Measurements from ENCODE around the gene POLR3A.
A peak's percentile ranks its signal among the peaks of the same experiment; 100 is the strongest.

POLR3A gene

DNA sequence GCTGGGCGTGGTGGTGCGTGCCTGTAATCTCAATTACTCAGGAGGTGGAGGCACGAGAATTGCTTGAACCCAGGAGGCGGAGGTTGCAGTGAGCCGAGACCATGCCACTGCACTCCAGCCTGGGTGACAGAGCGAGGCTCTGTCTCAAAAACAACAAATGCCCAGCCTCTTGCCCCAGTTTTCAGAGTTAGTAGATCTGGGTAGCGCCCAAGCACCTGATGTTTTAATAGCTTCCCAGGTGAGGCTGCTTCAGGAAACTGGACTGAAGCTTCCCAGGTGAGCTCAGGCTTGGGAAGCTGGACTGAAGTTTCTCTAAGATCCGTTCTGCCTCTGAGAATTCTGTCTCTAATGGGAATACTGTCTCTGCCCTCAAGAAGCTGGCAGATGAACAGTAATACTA, 16.5 kb upstream of the POLR3A start:
- no peak for DNase-seq

DNA sequence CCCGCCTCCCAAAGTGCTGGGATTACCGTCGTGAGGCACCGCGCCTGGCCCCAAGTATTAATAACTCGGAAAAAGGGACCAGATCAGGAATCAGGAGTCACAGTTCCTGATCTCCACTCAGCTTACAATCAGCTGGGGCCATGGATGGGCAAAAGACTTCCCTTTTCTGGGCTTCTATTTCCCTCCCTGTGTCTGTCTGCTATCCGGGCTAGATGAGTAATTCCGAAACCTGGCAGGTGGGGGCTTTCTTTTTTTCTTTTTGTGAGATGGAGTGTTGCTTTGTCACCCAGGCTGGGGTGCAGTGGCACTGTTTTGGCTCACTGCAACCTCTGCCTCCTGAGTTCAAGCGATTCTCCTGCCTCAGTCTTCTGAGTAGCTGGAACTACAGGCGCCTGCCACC, 15.9 kb upstream of the POLR3A start:
- DNase-seq, result no peak

DNA sequence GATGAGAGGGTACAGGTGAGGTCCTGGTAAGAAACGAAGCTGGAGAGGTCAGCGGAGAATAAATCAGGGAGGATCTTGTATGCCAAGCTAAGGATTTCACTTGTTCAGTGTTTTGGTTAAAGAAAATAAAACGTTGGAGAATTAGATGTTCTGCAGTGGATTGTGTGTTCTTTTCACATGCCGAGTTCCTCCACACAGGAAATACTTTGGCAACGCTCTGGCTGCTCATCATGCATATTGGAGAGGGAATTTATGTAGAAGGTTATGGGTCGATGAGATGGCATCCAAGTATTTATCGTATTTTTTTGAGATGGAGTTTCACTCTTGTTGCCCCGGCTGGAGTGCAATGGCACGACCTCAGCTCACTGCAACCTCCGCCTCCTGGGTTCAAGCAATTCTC, 15.4 kb upstream of the POLR3A start:
- DNase-seq, result no peak

DNA sequence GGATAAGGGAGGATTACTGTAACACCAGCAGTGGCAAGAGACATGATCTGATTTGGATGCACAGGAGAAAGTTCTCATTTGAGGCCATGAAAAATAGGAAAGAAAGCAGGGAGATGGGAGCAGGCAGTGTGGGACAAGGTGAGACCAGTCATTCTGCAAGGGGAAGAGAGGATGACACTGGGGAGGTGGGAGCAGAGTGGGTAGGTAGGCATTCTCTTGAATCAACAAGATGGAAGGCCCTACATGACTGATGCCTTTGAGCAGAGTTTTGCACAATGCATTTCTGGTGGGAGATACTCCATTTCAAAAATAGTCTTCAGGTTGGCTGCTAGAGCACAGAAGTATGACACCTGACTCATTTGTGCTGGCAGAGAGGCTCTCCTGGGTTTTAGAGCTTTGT, 14.9 kb upstream of the POLR3A start:
- no peak for DNase-seq

DNA sequence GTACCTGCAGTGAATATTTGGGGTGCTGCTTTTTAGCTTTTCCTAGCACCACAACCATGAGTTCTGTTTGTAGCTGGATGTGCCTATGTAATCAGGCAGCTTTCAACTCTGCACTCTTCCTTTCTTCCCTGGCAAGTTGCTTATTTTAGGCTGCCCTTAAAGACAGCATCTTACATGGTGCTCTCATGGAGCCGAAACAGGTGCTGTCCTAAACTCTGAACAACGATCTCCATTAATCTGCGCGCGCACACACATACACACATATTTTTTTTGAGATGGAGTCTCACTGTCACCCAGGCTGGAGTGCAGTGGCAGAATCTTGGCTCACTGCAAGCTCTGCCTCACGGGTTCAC, 13.4 kb upstream of the POLR3A start:
- no peak for DNase-seq

DNA sequence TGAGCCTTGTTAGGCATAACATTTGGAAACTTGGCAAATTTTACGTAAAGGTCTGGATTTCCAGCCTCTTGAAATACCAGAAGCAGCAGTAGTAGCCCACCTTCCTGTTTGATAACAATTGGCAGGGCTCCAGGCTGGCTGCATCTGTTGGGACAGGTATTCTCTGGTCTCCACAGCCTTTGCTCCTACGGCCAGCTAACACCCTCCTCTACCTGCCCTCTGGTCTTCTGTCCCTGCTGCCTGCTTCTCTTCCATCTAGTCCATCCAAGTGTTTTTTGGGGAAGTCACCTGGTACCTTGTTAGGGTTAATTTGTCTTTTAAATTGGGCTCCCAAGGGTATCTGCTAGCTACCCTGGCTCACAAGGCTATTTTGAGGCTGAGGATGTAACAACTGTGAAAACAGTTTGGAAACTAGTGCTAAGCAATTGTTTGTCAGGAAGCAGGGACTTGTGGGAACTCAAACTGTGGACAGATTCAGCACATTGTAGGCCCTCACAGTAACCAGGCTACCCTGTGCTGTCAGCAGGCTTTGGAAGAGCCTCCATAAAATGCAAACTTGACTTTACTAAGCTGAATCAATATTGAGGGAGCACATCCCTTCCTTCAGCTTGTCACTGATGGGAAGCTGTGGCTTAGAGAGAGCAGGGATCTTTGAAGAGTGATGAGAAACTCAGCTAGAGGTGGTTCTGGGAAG, 12.9 kb upstream of the POLR3A start:
- no peak for DNase-seq

DNA sequence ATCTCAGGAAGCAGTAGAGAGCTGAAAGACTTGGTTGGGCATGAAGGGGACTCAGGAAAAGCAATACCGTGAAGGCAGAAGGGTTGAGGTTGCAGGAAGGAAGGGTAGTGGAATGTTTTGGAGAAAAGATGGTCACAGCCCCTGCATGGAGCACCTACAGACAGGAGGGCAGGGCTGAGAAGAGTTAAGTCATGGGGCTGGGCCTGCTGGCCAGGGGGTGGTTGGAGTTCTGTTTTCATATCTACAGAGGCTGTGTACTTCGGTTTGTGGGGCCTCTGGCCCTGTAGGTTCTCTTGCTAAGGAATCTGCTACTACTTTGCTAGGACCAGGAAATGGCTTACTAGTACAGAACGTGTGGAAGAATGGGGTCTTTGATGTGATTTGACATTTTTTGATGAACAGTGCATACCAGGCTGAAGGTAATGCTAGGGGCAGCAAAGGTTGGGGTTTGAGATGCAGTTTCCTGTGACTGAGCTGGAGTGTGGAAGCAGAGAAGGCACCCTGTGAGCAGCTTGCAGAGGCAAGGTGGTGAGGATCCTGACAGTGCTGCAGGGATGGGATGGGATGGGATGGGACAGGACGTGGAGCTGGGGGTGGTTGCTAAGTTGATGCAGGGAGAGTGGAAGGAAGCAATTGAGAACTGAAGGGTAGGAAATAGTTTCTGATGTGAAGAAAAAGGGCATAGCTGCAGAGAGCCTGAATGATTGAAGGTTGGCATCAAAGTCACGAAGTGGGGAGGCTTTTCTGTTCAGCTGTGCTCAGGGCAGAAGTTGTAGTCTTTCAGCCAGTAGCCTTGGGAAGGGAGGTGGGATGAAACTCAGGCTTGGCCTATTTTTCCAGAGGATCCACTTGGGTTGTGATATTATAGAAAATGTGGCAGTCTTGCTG, 12.1 kb upstream of the POLR3A start:
- DNase-seq, result no peak

DNA sequence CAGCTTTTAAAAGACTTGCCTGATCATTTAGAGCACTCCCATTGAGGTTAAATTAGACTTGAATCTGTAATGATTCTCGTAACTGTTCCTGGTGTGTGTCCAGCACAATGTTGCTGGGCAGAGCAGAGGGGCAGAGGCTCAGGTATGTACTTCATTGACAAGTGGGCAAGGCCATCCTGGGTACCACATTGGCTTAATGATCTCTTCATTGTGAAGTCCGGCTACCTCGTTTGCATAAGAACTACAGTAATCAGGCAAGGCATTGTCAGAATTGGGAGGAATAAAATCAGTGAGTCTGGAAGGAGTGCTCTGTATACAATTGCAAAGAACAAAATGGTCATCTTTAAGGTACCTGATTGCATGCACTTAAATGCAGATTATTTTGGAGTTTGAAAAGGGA, 10.4 kb upstream of the POLR3A start:
- no peak for DNase-seq

DNA sequence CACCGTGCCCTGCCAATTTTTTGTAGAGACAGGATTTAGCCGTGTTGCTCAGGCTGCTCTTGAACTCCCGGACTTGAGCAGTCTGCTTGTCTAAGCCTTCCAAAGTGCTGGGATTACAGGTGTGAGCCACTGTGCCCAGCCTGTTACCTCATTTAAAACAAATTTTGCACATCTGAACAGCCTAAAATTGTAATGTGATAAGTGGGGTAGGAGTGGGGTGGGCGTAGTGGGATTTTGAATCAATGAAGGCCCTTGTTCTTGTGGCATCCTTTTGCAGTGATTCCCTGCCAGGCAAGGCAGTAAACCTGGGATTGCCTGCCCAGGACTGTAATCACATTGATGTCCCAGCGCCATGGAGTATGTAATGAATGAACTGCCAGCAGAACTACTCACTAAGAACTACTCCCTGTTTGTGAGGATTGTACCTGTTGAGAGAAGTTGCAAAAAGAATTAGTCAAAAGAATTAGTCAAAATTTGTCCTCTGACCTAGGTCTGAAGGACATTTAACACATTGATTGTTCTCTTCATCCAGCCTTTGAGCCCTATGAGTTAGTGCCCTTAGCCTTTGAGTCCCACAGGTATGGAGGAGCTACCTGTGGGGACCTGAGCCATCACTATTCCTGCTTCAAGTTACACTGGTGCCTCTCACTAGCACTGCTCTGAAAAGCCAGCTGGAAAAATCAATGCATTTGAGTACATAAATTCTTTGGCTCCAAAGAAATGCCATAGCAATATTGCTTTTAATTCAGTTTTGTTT, 9.7 kb upstream of the POLR3A start:
- DNase-seq, result no peak

DNA sequence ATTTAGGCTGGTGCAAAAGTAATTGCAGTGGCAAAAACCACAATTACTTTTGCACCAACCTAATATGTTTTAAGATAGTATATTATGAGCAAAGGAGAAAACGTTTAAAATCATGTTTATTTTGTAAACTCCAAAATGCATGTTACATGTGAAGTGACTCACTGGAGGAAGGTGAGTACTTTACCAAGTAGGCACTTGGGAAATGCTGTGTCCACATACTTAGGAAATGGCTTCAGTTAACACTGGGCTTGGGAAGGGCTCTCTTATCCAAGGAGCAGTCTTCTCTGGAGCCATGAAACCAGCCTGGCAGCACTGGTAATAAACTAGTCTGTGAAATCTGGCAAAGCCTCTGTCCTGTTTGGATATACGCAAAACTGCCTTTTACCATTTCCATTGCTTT, 8.8 kb upstream of the POLR3A start:
- no peak for DNase-seq

DNA sequence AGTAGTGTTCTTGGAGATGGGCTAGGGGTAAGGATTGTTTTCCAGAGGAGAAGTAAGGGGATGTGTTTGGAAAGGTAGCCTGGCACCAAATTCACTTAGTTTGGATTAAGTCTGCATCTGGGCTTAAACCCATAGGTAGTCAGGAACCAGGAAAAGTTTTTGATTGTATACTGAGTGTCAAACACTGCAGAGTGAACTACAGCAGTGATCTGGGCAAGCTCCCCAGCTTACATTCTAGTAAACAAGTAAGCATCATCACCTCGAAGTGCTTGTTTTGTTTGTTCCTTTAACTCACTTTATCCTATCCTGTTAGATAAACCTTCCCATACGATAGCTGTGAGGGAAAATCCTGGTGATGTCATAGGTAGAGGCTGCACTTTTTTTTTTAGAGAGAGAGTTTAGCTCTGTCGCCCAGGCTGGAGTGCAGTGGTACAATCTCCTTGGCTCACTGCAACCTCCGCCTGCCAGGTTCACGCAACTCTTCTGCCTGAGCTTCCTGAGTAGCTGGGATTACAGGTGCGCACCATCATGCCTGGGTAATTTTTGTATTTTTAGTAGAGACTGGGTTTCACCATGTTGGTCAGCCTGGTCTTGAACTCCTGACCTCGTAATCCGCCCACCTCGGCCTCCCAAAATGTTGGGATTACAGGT, 6.7 kb upstream of the POLR3A start:
- no peak for DNase-seq

DNA sequence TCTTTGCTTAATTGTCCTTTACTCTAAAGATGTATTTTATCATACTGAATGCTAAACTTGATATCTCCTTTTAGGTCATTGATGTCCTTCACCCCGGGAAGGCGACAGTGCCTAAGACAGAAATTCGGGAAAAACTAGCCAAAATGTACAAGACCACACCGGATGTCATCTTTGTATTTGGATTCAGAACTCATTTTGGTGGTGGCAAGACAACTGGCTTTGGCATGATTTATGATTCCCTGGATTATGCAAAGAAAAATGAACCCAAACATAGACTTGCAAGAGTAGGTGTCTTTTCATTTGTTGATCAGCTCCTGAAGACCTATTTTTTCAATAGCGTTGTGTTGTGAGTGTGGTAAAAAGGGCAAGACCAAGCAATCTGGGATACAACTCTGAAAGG, 6.1 kb upstream of the POLR3A start:
- no peak for DNase-seq

DNA sequence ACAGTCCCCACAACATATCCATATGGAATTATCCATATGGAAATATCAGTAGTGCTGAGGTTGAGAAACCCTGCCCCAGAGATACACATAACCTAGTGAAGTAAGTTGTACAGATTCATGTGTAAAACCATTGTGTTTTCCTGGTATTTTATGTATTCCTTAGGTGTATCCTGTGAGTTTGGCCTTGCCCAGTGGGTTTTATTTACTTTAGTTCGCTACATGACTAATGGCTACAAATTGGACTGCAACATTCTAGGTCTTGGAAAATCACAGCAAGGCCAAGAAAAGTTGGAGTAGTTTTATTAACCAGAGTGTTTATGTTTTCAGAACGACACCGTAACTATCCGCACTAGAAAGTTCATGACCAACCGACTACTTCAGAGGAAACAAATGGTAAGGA, 5.7 kb upstream of the POLR3A start:
- no peak for DNase-seq

DNA sequence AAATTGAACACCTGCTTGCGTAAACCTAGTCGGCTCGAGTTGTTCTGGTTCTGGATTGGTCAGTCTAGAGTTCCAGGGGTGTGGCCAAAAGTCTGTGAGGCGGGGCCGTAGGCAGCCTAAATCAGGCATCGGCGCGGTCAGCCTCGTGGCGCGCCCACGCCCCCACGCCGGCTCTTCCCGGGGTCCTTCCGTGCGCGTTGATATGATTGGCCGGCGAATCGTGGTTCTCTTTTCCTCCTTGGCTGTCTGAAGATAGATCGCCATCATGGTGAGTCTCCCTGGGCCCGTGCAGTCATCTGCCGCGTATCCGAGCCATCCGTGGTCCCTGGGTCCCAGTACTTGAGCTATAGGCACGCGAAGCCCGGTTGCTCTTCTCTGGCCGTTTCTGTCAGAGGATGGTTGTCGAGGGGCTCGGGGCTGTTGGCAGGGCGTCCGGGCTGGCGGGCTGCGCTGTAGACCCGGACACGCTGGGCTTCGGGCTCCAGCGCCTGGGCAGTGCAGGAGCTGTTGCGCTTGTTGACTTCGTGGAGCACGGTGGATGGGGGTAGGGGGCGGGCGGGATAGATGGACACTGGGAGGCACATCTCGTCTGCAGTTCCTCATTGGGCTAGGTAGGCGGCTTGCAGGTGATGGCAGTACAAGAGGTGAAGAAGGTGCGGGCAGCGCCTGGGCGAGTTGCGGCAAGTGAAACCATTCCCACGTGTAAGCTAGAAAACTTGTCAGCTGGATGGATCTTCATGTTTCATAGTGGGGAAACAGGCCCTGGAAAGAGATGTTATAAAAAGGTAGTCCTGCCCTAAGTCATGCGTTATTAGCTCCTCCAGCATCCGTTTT, 4.5 kb upstream of the POLR3A start, which contains the start of gene RPS24:
TSS of gene RPS24 (plus strand) at position 227 of the 834 bp plus-strand sequence. CDS start at position 266, 39 bp downstream.
- DNase-seq, result peak; percentile 97

DNA sequence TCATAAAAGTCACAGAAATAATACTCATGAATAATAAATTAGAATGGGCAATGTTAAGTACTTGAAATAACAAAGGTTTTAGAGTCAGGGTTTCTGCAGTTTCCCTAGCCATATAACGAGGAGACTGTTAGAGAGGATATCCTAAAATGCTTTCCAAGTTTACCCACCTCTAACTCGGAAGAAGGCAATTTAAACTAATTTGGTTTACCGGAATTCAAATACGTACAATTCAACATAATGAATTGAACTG, 4.0 kb upstream of the POLR3A start:
- DNase-seq, result no peak

DNA sequence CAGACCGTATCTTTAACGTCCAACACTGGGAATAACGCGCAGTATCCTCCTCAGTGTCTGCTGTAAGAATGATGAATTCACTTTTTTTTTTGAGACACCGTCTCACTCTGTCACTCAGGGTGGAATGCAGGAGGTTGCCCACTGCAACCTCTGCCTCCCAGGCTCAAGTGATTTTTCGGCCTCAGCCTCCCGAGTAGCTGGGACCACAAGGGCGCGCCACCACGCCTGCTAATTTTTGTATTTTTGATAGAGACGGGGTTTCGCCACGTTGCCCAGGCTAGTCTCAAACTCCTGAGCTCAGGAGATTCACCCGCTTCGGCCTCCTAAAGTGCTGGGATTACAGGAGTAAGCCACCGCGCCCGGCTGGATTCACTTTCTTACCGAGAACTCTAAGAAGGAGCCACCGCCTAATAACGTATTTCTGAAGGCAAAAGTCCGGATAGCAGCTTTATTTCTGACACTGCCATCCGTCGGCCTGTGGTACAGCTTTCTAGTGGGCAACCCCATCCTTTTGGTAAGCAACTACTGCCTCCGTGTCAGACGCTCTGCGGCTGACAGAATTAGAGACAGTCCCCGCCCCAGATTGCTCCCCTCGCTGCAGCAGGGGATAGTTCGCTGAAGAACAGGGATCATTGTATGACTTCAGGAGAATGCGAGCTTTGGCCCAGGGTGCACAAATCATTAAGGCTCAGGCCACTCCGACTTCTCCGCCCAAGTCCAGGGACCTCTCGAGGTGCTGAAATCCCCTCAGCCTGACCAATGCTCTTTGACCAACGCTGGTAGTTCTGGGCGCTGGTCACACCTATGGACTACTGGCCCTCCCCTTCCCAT, 662 bp downstream of the POLR3A start:
- peak; percentile 39 for DNase-seq

DNA sequence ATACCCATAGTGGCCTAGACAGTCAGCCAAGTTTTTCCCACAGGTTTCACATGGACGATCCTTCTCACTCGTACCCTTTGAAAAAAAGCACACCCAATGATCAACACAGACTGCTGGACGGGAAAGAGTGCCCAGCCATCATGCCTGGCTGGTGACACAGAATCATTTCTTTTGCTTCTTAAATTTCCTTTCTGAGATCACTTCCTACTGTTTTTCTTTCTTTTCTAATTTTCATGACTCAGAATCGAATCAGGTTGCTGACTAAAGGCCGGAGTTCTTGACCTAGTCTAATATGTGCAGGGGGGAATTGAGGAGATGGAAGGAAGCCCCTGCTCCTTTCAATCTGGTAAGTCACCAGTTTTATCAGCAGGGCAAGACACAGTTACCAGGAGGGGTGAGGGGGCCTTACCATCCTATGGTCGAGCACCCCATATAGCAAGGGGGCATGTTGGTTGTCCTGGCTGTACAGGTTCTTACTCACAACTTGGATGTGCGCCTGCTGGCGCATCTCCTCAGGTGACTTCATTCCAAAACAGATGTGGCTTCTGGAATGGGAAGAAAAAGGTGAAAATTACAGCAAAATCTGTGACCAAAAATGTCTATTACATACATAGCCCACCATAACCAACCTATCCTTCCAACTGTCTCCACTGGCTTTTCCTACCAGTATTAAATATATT, 3.5 kb downstream of the POLR3A start:
- DNase-seq, result no peak

DNA sequence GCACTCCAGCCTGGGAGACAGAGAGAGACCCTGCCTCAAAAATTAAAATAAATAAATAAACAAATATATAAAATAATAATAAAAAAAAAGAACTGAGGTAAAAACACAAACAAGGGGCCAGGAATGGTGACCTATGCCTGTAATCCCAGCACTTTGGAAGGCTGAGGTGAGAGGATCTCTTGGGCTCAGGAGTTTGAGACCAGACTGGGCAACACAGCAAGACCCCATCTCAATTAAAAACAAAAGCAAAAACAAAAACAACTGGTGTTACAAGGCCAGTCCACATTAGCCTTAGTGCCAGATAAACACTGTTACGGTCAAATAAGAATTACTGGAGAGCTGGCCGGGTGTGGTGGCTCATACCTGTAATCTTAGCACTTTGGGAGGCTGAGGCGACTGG, 5.6 kb downstream of the POLR3A start:
- no peak for DNase-seq

DNA sequence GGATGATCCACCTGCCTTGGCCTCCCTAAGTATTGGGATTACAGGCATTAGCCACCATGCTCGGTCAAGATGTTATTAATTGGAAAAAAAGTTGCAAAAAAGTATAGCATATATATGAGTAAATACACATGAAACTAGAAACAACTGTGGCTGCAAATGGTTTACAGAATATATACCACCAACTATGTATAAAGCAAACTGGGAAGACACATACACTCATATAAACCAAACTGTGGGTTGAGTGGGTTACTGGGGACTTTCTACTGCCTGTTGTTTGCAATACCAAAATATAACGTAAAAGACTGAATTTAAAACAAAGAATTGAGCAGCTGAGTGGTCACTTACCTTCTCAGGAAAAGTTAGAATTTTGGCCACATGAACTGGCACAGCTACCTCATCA, 8.1 kb downstream of the POLR3A start:
- no peak for DNase-seq

DNA sequence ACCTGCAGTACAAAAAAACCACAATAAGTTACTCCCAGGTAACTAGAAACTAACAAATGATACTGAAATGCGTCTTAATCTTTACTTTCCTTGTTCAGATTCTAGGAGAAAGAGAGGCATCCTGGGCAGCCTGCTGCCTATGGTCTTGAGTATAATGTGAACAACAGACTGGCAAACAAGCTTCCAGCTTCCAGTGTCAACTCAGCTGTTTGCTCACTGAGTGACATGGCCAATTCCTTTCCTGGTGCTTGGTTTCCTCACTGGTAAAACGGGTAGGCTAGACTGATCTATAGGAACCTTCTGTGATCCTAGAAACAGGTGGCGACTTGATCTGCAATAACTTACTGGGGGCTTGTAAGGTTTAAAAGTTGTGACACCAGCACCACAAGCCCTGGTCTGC, 10.1 kb downstream of the POLR3A start:
- DNase-seq, result no peak

DNA sequence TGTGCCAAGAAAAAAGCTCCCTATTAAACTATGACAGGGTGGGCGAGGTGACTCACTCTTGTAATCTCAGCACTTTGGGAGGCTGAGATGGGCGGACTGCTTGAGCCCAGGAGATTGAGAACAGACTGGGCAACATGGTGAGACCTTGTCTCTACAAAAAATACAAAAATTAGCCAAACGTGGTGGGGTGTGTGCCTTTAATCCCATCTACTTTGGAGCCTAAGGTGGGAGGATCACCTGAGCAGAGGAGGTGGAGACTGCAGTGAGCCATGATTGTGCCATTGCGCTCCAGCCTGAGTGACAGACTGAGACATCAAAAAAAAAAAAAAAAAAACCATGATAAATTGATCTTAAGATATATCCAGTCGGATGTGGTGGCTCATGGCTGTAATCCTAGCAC, 11.5 kb downstream of the POLR3A start:
- no peak for DNase-seq
